ENCODE data around the gene LHCGR.

Gene LHCGR

DNA sequence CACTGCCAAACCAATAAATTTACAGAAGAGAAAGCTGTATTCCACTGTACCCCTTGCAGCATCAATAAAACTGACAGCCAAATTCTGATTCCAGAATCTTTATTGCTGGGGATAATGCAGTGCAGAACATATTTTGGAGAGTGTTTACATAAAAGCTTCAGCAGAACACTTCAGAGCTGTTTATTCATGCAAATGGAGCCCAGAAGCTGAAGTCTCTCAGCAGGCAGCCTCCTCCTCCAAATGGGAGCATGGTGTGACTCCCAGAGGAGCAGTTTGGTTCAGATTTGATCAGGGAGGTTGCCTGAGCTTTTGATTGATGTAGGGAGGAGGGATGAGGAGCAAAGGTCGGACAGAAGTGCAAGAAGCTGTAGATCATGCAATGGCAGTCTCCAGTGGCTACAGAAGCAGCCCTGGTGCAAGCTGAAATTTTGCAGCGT lies 22.4 kb downstream of the LHCGR start:
- no peaks in the 10 kb centered on the region for H3K36me3 ChIP-seq
- peaks cover 0 to 5% (median 0%) of the 10 kb centered on the region in 11 experiments; a peak in 1 of 22 replicates for H3K9me3 ChIP-seq (replicated peaks in 1 of 11)
- peak overlapping the region in 6 of 11 experiments; percentile 8 to 42 (median 24); a peak in 8 of 22 replicates for H3K4me2 ChIP-seq
- no peak overlapping the region for H3K4me3 ChIP-seq
- H4K20me1 ChIP-seq: no peaks in the 10 kb centered on the region
- no peak overlapping the region for H3K9ac ChIP-seq
- no peaks in the 10 kb centered on the region for H3K27me3 ChIP-seq
- TF ChIP-seq Cebpa-rat (IDR thresholded peaks at IDR 0.05): no peak
- H3K4me1 ChIP-seq: peaks cover 0 to 11% (median 3%) of the 10 kb centered on the region in 10 experiments; a peak in 8 of 20 replicates
- H3K27ac ChIP-seq: no peak overlapping the region

DNA sequence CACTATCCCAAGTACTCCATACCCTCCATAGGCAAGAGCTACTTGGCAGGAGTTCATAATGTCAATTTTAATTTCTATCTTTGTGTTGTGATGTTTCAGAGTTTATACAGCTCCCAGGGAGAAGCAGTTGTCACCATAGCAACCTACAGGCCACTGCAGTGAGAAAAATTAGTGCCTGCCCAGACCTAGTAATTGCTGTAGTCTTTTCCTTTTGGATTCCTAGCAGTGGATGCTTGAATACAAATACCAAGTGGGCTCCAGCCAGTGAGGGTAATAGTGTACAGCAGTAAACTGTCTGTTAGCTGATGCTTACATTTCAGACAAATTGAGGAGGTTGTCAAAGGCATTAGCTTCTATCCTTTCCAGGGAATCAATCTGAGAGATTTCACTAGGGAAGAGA lies 26.7 kb downstream of the LHCGR start:
- Histone ChIP-seq H3K36me3 (no peaks in the 10 kb centered on the region), H3K9me3 (replicated peaks in 1 of 11) (no peaks in the 10 kb centered on the region), H3K4me1 (peaks cover 0 to 9% (median 3%) of the 10 kb centered on the region in 10 experiments; a peak in 8 of 20 replicates), H3K9ac (no peak overlapping the region), H3K4me3 (no peak overlapping the region), H3K27me3 (no peaks in the 10 kb centered on the region), H3K27ac (no peak overlapping the region), H4K20me1 (no peaks in the 10 kb centered on the region), H3K4me2 (no peak overlapping the region)
- no peak for TF ChIP-seq Cebpa-rat (IDR thresholded peaks at IDR 0.05)

DNA sequence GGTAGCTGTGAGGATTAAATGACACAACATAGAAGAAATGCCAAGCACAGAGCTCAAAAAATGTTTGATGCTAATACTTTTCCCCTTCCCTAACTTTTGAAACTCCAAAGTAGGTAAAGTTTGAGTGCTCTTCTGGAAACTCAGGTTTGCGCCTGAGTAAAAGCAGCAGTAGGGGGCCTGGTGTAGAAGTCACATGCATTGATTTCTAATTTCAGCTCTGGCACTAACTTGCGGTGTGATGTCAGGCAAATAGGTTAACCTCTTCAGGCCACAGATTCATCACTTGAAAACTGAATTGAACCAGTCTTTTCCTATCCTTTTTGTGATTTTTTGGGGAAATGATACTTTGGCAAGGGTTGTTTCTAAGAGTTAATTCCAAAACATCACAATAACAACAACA lies 27.2 kb downstream of the LHCGR start:
- H3K27me3 ChIP-seq: no peaks in the 10 kb centered on the region
- no peaks in the 10 kb centered on the region for H4K20me1 ChIP-seq
- H3K27ac ChIP-seq: no peak overlapping the region
- H3K9me3 ChIP-seq (replicated peaks in 1 of 11): no peaks in the 10 kb centered on the region
- H3K36me3 ChIP-seq: no peaks in the 10 kb centered on the region
- H3K4me3 ChIP-seq: no peak overlapping the region
- H3K4me1 ChIP-seq: peaks cover 0 to 3% (median 1%) of the 10 kb centered on the region in 10 experiments; a peak in 8 of 20 replicates
- no peak for TF ChIP-seq Cebpa-rat (IDR thresholded peaks at IDR 0.05)
- no peak overlapping the region for H3K9ac ChIP-seq
- H3K4me2 ChIP-seq: no peak overlapping the region

DNA sequence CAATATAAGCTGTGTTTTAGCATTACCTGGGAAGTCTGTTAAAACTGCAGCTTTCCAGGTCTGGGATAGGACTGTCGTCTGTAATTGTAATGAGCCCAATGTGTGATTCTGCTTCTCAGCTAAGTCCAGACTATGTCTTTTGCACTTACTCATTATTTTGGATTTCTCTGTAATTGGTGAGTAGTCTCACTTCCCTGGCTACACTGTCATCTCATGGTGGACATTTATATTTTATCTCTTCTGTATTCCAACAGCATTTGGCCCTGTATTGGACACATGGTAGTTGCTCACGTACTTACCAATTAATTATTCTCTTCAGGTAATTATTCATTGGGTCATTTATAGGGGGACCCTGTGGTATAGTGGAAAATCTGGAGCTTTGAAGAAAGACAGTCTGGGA lies 28.0 kb downstream of the LHCGR start:
- TF ChIP-seq Cebpa-rat (IDR thresholded peaks at IDR 0.05): no peak
- H3K4me2 ChIP-seq: no peak overlapping the region
- no peaks in the 10 kb centered on the region for H3K27me3 ChIP-seq
- H3K9ac ChIP-seq: no peak overlapping the region
- H3K36me3 ChIP-seq: no peaks in the 10 kb centered on the region
- H3K27ac ChIP-seq: no peak overlapping the region
- no peaks in the 10 kb centered on the region for H3K9me3 ChIP-seq (replicated peaks in 1 of 11)
- no peaks in the 10 kb centered on the region for H4K20me1 ChIP-seq
- H3K4me3 ChIP-seq: no peak overlapping the region
- H3K4me1 ChIP-seq: no peaks in the 10 kb centered on the region

DNA sequence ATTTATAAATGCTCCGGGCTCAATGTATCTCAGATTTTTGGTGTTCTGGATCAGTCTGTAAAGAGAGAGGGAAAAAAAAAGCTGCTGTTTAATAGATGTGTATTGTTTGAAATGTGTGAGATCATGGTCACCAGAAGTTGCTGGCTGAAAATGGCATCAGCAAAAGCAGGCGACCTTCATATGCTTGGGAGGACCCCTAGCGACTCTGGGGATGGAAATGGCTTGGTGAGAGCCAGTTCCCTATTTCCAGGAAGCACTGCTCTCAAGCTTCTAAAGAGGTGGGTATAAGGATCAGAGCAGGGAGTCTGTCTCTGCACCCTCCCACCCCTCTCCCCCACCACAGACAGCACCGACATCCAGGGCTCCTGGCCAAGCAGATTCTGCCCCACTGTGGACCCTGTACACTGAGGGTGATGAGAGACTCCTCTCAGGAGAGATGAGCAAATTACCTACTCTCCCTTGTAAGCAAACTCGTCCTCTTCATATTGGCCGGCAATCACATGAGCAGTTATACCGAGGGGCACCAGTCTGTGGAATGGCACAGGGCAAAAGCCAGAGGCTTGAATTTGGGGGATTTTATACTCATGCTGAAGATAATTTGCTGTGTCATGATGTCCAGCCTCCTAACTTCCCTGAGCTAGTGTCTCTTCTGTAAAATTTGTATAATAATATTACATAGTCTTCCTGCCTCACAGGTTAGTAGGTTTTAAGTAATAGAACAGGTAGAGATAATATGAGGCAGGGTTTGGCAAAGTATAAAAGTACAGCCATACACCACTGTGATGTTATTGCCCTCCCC lies 29.6 kb downstream of the LHCGR start:
- peak overlapping the region in 1 of 11 experiments; percentile 10; a peak in 1 of 22 replicates for H3K4me2 ChIP-seq
- H3K4me1 ChIP-seq: no peaks in the 10 kb centered on the region
- H4K20me1 ChIP-seq: no peaks in the 10 kb centered on the region
- no peak overlapping the region for H3K4me3 ChIP-seq
- H3K9ac ChIP-seq: no peak overlapping the region
- no peaks in the 10 kb centered on the region for H3K36me3 ChIP-seq
- H3K27me3 ChIP-seq: no peaks in the 10 kb centered on the region
- no peak overlapping the region for H3K27ac ChIP-seq
- TF ChIP-seq Cebpa-rat (IDR thresholded peaks at IDR 0.05): no peak
- no peaks in the 10 kb centered on the region for H3K9me3 ChIP-seq (replicated peaks in 1 of 11)

DNA sequence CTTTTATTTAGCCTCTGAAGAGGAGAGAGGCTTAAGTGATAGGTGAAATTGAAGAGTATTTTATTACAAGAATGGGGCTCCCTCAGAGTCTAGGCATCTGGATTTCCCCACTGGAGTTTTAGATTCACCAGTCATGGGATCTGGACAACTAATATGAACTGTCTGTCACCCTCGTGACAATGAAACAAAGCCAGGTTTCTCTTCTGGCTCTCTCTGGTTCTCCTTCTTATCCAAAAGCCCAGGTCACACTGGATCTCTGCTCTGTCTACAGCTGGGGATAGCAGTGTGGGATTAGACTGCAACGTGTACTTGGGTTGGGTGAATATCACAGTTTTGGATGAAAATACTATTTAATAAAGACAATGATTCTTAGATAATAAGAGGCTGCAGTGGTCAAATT lies 31.2 kb downstream of the LHCGR start:
- no peak overlapping the region for H3K9ac ChIP-seq
- no peak for TF ChIP-seq Cebpa-rat (IDR thresholded peaks at IDR 0.05)
- no peaks in the 10 kb centered on the region for H3K36me3 ChIP-seq
- H4K20me1 ChIP-seq: no peaks in the 10 kb centered on the region
- H3K4me2 ChIP-seq: no peak overlapping the region
- no peak overlapping the region for H3K4me3 ChIP-seq
- H3K27ac ChIP-seq: no peak overlapping the region
- H3K27me3 ChIP-seq: no peaks in the 10 kb centered on the region
- no peaks in the 10 kb centered on the region for H3K9me3 ChIP-seq (replicated peaks in 1 of 11)
- no peaks in the 10 kb centered on the region for H3K4me1 ChIP-seq

DNA sequence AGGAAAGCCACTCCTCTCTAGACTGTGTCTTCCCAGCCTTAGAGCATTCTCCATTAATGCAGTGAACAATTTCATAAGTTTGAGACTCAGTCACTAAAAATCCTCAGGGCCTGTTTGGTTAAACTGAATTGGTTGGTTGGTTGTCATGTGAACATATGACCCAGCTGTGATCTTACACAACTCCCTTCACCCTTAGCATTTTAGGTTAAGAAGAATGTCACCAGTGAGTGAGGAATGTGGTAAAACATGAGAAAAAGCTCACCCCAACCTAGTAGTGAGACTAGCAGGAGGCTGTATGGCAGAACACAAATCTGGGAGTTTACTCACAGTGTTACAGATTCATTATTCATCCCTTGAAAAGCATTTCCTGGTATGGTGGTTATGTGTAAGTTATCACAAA lies 32.4 kb downstream of the LHCGR start:
- Histone ChIP-seq H3K4me3 (no peak overlapping the region), H3K27ac (no peak overlapping the region), H3K36me3 (no peaks in the 10 kb centered on the region), H3K27me3 (no peaks in the 10 kb centered on the region), H4K20me1 (no peaks in the 10 kb centered on the region), H3K9me3 (replicated peaks in 1 of 11) (no peaks in the 10 kb centered on the region), H3K4me1 (no peaks in the 10 kb centered on the region), H3K4me2 (no peak overlapping the region), H3K9ac (no peak overlapping the region)
- TF ChIP-seq Cebpa-rat (IDR thresholded peaks at IDR 0.05): no peak

DNA sequence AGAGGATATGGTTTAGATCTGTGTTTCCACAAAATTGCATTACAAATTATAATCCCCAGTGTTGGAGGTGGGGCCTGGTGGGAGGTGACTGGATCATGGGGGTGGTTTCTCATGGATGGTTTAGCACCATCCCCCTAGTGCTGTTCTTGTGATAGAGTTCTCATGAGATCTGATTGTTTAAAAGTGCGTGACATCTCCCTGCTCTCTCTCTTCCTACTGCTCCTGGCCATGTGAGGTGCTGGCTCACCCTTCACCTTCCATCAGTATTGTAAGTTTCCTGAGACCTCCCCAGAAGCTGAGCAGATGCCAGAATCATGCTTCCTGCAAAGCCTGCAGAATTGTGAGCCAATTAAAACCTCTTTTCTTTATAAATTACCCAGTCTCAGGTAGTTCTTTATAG lies 33.1 kb downstream of the LHCGR start:
- Histone ChIP-seq H3K4me2 (no peak overlapping the region), H3K4me3 (no peak overlapping the region), H3K9me3 (replicated peaks in 1 of 11) (no peaks in the 10 kb centered on the region), H3K36me3 (no peaks in the 10 kb centered on the region), H3K4me1 (no peaks in the 10 kb centered on the region), H4K20me1 (no peaks in the 10 kb centered on the region), H3K27ac (no peak overlapping the region), H3K9ac (no peak overlapping the region), H3K27me3 (no peaks in the 10 kb centered on the region)
- no peak for TF ChIP-seq Cebpa-rat (IDR thresholded peaks at IDR 0.05)

DNA sequence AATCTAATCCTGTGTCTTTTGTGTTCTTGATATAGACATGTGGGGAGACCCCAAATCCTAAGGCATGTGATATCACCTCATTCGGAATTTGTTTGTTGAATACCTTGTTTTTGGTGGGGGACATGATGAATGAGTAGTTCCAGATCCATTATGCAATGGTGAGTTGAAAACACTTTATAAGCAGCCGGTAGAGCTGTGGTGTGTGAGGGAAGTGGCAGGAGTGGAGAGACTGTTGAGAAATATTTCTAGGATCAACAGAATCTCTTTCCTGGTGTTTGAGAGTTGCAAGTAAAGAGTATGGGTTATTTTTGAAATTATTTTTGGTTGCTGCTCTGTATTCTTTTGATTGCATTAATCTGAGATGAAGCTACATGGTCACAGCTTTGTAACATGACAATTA lies 34.4 kb downstream of the LHCGR start:
- Histone ChIP-seq H4K20me1 (no peaks in the 10 kb centered on the region), H3K27me3 (no peaks in the 10 kb centered on the region), H3K4me1 (no peaks in the 10 kb centered on the region), H3K9ac (no peak overlapping the region), H3K36me3 (no peaks in the 10 kb centered on the region), H3K4me2 (no peak overlapping the region), H3K27ac (no peak overlapping the region), H3K9me3 (replicated peaks in 1 of 11) (no peaks in the 10 kb centered on the region), H3K4me3 (no peak overlapping the region)
- TF ChIP-seq Cebpa-rat (IDR thresholded peaks at IDR 0.05): no peak
